Posterior vena cava (tissue), 2 donors: ENCODE results near the gene COP1. TPM values are rescaled to one million over a fixed set of nuclear protein-coding genes. Genes with fewer than 3 reads are reported as not detected.
"Not testable (repeated sequence)": the region's sequence is repeated elsewhere in the genome, so short reads cannot be mapped to it uniquely, and the experiment has no call there.

Source experiments
- DNase-seq: peaks from one replicate; pipeline ENCODE4 v3.0.0-alpha.2; 2020; ENCODE audit warnings: low spot score
- intact Hi-C, 2 donors: fragments of 100-400 bp; cut with DNase I; formaldehyde crosslinking; loops; one replicate each; pipeline versions ENCODE4 v1.14.1 to v1.14.2; 2022 to 2023
- total RNA-seq, 2 donors: library from RNA; stranded (reverse); fragmentation: NEBNext Ultra II Directional; extraction: Animal tissue kit (Norgen Biotek cat#: 25700); gene quantifications; one replicate each; pipeline ENCODE4 v1.2.1, GENCODE V29; 2021
- donor health status: DM: yes; HTN: yes; CAD: no.
- donor health status: DM: yes; HTN: yes; CAD: no.

Gene COP1
- total RNA-seq, 2 donors from 2014 or later, result 36.7 to 41.5 TPM

DNA sequence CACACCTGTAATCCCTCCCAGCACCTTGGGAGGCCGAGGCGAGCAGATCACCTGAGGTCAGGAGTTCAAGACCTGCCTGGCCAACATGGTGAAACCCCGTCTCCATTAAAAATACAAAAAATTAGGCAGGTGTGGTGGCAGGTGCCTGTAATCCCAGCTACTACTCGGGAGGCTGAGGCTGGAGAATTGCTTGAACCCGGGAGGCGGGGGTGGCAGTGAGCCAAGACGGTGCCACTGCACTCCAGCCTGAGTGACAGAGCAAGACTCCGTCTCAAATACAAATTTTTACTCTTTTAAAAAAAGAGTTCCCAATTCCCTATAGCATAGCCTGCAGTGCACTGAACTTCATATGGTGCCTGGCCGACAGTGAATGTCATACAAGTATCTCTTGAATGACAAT, 2.4 kb downstream of the COP1 start:
- DNase-seq, intact Hi-C loops: not testable (repeated sequence)

DNA sequence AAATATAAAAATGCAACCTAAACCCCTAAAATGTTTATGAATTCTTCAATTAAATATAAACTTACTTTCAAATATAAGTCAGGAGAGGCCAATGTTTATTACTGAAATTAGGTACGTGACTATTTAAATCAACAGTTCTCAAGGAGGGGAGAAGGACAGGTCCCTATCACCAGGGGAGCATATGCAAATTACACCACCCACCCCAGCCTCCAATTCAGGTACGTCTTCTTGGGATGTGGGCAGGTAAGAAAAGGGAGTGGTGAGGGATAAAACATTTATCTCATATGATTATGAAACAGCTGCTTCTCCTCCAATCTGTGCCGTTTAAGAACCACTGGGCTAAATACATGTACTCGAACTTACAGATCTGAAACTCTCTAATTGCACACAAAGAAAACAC, 3.4 kb downstream of the COP1 start:
- intact Hi-C loops, result no loop called here

DNA sequence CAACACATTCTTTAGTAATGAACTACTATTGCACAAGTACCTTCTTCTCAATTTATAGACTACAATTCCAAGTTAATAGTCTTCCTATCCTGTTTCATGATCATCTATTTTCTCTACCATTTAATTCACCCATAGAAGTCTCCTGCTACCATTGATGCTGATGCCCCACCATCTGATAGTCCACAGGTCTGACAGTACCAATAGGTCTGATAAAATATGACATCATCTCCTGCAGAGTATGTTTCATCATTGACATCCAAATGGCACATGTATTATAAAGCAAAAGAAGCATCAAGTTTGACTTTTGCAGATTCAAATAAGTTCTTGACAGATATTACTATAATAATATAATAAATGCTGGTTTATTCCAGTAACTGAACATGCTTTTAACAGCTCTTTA, 5.5 kb downstream of the COP1 start:
- intact Hi-C loops, result no loop called here
- DNase-seq, result no peak

More for the DNA sequence above, 3.4 kb downstream of the COP1 start:
- no peak for DNase-seq

DNA sequence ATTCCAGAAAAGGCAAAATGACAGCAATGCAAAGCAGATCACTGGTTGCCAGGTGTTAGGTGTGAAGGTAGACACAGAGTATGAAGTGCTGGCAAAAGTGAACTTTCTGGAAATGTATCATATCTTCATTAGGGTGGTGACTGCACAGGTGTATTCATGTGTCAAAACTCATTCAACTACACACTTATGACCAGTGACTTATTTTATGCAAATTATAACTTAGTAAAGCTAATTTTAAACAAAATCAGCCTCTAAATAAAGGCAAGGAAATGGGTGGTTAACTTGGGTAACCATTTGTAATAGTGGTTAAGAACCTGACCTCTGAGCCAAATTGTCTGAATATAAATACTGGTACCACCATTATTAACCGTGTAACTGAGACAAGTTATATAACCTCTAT, 7.4 kb downstream of the COP1 start:
- intact Hi-C loops, result no loop called here
- DNase-seq, result no peak

DNA sequence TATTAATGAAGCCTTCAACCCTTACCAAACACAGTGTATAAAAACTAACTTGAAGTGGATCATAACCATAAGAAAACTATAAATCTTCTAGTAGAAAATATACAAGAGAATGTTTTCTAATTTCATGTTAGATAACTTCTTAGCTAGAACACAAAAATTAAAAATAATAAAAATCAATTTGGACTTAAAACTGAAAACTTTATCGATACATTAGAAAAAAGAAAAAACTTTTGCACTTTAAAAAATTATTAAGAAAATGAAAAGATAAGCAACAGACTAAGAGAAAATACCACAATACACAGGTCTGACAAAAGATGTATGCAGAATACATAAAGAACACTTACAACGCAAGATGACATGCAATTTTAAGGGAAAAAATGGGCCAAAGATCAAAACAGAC, 8.7 kb downstream of the COP1 start:
- DNase-seq, result no peak
- intact Hi-C loops, result no loop called here

DNA sequence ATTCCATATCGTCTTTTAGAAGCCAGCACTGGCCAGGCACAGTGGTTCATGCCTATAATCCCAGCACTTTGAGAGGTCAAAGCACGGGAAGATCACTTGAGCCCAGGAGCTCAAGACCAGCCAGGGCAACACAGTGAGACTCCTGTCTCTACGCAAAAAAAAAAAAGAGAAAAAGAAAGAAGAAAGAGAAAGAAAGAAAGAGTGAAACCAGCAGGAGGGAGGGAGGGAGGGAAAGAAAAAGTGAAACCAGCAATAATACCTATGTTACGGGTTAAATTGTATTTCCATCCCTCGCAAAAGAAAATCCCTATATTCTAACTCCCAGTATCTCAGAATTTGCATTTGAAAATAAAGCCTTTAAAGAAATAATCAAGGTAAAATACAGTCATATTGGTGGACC, 10.4 kb downstream of the COP1 start:
- no peak for DNase-seq
- intact Hi-C loops, result no loop called here

DNA sequence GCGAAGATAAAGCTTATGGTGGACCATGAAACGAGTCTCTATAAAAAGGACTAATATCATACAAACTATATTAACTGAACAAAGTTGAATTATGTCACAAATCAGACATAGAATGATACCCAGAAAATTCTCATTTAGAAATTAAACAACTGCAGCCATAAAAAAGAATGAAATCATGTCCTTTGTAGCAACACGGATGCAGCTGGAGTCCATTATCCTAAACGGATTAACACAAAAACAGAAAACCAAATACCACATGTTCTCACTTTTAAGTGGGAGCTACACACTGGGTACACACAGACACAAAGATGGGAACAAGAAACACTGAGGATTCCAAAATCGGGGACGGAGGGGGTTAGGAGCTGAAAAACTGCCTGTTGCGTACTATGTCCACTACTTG, 11.5 kb downstream of the COP1 start:
- intact Hi-C loops, result no loop called here
- no peak for DNase-seq

DNA sequence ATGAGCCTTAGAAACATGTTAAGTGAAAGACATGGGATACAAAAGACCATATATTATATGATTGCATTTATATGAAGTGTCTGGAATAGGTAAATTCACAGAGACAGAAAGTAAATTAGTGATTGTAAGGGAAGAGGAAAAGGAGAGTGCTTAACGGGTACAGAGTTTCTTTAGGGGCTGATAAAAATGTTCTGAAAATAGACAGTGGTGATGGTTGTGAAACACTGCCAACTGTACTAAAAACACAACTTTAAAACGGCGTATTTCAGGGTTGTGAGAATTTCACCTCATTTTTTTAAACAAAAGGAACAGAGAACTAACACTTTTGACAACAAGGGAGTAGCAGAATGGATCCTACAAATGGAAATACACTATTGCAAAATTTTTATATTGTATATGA, 13.4 kb downstream of the COP1 start:
- intact Hi-C loops, result no loop called here
- DNase-seq, result no peak

DNA sequence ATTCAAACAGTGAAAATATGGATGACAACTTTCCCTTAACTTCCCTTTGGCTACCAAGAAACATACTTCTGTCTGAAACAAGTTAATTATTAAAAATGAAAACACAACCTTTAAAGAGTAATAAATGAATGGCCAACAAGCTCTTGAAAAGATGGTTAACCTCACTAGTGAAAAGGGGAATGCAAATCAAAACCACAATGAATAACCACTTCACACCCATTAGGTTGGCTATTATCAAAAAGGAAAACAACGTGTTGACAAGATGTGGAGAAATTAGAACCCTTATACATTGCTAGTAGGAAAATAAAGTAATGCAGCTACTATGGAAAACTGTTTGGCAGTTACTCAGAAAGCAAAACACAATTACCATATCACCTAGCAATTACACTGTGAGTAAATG, 14.1 kb downstream of the COP1 start:
- no peak for DNase-seq
- intact Hi-C loops, result no loop called here

DNA sequence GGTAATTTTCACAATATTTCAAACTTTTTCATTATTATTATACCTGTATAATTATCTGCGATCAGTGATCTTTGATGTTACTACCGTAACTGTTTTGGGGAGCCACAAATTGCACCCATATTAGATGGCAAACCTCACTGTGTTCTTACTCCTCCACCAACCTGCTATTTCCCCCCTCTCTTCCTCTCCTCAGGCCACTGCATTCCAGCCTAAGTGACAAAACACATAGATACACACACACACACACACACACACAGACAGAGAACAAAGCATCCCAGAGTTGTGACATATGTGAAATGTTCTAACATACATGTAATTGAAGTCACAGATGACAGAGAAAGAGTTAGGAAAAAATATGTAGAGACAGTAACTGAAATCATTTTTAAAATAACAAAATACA, 18.5 kb downstream of the COP1 start:
- intact Hi-C loops, result no loop called here
- DNase-seq, result no peak

DNA sequence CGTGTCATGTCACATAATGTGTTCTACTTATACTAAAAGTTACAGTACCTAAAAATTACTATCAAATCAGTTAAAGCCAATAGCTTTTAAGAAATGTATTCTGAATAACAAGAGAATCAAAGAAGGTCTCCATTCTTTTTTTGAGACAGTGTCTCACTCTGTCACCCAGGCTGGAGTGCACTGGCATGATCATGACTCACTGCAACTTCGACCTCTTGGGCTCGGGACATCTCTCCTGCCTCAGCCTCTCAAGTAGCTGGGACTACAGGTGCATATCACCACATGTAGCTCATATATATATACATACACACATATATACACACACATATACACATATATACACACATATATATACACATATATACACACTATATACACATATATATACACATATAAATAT, 20.1 kb downstream of the COP1 start:
- intact Hi-C loops, result no loop called here
- DNase-seq, result no peak

DNA sequence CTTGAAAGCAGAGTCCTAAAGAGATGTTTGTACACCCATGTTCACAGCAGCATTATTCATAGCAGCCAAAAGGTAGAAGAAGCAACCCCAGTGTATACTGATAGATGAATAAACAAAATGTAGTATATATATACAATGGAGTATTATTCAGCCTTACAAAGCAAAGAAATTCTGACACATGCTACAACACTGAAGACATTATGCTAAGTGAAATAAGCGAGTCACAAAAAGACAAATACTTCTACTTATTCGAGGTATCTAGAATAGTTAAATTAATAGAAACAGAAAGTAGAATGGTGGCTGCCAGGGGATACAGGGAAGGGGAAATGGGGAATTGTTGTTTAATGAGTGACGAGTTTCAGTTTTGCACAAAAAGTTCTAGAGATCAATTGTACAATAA, 23.5 kb downstream of the COP1 start:
- intact Hi-C loops, result no loop called here
- no peak for DNase-seq

DNA sequence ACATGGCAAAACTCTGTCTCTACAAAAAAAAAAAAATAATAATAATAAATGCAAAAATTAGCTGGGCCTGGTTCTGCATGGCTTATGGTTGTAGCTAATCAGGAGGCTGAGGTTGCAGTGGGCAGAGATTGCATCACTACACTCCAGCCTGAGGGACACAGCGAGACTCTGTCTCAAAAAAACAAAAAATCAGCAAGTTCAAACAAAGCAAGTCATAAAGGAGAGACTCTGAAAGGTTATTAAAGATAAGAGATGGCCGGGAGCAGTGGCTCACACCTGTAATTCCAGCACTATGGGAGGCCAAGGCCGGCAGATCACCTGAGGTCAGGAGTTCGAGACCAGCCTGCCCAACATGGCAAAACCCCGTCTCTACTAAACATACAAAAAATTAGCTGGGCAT, 28.8 kb downstream of the COP1 start:
- DNase-seq, result no peak
- intact Hi-C loops, result no loop called here

DNA sequence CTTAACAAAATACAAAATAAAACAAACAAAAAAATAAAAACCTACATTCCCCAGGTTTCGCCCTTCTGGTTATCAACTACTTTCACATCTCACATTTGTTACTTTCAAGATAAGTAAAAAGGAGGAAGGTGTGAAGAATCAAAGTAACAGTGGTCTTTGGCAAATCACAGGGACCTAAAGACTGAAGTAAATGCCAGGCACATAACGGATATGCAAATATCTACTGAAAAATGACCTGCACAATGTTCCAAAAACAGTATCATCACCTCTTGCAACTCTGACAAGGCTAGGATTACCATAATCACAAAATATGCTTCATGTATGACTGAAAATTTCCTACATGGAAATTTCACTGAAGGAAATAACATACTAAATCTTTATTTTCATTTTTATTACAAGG, 29.3 kb downstream of the COP1 start:
- intact Hi-C loops, result no loop called here
- DNase-seq, result no peak

DNA sequence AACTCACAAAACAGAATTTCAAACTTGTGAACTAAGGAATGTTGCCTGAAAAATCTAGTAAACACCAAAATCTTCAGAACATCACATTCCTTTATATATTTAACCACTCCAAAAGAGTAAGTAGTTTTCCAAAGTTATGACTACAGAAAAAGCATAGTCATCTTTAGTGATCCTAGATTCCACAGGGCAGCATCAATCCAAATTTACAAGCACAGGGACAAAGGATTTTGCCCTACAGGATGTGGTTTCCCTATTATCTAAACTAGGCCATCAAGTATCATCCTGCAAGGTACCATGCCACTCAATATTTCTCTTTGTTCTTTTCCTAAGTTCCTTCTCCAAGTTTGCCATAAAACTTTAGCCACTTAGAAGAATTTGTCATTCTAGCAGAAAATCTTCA, 33.0 kb downstream of the COP1 start:
- intact Hi-C loops, result no loop called here
- no peak for DNase-seq

DNA sequence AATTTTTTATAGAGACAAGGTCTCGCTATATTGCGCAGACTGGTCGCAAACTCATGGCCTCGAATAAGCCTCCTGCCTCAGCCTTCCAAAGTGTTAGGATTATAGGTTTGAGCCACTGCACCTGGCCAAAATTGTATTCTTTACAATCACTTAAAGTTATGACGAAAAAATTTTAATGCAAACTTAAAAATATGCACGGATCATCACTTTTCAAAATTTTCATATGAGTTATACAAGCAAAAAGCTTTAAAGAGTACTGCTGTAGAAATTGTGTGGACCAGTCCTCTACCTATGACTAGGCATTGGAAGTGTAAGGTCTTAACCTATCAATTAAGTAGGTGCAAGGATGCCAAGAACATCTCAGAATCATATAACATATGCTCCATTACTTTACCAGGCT, 34.9 kb downstream of the COP1 start:
- intact Hi-C loops, result no loop called here
- DNase-seq, result no peak

DNA sequence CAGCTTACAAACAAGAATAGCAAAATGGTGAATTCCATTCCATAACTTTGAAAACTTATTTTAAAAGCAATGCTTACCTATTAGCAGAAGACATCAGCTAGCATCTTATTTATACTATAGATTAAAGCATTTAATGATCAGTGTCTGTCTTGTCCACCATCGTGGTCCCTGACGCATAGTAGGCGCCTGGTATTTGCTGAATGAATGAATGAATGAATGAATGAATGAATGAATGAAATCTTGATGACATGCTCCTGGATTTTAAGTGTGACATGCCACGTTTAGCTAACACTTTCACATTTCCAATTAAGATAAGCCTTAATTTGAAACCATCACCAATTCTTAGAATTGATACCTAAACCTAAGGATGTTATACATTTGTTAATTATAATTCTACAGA, 39.9 kb downstream of the COP1 start:
- intact Hi-C loops, result no loop called here
- no peak for DNase-seq

DNA sequence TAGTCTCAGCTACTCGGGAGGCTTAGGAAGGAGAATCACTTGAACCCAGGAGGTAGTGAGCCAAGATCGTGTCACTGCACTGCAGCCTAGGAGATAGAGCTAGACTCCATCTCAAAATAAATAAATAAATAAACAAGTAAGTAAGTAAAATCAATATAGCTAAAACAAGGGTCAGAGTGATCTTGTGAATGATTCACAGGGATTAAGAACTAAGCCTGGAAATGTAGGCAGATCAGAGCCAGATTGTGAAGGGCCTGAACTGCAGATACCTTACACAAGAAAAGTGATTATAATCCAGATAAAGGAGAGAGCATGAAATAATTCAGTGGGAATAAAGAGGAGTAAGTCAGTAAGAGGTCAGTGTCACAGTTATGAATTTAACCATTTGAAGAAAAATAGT, 41.5 kb downstream of the COP1 start:
- no peak for DNase-seq
- intact Hi-C loops, result no loop called here

DNA sequence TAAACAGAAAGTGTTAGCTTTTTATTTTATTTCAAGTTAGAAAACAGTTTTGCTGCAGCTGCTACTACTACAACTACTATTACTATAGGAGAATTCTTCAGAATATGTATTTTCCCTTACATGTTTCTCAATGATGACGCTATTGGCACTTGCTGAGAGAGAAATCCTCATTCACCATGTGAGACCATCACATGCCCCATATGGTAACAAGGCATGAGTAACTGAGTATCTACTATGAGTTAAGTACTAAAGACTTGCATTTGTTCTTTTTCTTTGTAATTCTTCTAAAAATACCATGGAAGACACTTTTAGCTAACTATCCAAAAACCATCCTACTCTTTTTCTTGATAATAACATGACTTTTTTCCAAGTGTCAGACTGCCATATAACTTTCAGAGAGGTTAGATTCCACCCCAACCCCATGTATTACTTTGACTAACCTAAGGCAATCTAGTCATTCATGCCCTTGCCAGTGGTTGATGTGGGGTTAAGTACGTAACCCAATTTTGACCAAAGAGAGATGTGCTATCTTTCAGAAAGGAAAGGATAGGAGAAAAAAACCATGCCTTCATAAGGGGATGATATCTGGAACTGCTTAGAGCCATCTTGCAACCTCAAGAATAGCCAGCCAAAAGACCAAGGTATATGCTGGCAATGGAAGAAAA, 42.9 kb downstream of the COP1 start:
- intact Hi-C loops, result no loop called here
- no peak for DNase-seq

DNA sequence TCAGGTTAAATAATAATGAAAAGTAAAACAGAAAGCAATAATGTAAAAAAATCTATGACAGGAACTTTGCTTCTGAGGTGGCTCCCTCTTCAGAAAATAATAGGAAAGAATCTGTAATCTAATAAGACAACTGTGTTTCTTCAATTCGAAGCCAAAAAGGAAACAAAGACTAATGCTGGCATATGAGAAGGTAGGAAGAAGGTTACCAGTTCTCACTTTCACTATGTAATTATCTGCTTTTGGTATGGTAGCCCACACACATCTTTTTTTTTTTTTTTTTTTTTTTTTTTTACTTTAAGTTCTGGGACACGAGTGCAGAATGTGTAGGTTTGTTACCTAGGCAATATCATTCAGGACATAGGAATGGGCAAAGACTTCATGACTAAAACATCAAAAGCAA, 47.1 kb downstream of the COP1 start:
- intact Hi-C loops, result no loop called here
- no peak for DNase-seq

DNA sequence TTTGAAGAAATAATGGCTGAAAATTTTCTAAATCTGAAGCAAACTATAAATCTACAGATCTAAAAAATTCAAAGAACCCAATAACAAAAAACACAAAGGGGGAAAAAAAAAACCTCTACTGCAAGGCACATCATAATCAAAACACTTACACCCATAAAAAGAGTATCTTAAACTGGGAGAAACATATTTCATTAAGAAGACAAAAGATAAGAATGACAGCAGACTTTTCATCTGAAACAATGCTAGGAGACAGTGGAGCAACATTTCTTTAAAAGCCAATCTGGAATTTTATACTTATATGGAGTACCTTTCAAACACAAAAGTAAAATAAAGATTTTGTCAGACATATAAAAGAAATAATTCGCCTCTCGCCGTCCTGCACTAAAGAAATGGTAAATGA, 49.1 kb downstream of the COP1 start:
- intact Hi-C loops, result no loop called here
- no peak for DNase-seq
